HG03571 (cell line): Measurements from ENCODE around the gene TMEM217.
"Not testable (repeated sequence)": the region's sequence is repeated elsewhere in the genome, so short reads cannot be mapped to it uniquely, and the experiment has no call there.

ENCODE experiments used
- ATAC-seq: cut with Tn5 transposase; IDR thresholded peaks from one replicate; pipeline ENCODE4 v1.9.1; 2021; ENCODE audit not compliant: unreplicated experiment

The TMEM217 gene

GRCh38 chr6:37257634-37258404 is at the start of gene TMEM217, which contains the start of gene TBC1D22B:
TMEM217 (minus strand) TSS chr6:37258144; CDS start chr6:37219030, 39,114 bp downstream.
TBC1D22B (plus strand) TSS chr6:37257772; CDS start chr6:37257918, 146 bp downstream.
- ATAC-seq: peak; percentile 97

DNA sequence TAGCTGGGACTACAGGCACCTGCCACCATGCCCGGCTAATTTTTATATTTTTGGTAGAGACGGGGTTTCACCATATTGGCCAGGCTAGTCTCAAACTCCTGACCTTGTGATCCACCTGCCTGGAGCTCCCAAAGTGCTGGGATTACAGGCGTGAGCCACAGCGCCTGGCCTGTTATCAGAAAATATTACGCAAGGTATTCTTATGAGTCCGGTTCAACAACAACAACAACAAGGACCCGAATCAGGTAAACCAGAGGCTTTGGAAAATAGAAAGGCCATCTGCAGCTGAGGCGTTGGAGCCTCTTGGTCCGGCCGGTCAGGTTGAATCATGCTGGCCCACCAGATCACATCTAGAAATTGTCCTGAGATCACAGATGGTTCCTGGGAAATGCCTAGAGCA is 49.5 kb upstream of the TMEM217 start:
- not testable (repeated sequence) for ATAC-seq

DNA sequence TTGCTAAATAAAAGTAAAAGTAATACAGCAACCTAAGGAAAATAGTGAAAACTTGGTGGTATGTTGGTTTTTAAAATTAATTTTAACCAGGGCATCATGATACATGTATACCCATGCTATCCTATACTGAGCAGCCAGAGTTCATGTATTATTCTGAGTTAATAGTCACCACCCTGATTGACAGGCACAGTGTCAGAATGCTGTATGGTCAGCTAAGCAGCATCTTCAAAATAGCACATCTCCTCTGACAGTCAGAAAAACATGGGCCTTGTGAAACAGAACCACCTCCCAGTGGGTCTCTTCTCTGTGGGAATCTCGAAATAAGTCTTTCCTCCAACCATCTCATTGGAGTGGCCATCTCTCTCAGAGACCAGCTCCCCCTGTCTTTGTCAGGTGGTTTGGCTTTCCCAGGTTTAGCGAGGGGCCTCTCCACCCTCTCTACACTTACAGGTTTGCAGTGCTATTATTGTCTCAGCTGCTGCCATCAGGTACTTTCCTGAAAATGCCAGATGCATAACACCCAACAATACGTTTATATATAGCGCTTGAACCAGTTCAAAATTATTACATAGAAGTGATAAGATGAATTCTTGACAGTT is 48.8 kb upstream of the TMEM217 start:
- ATAC-seq: no peak

- no peak for ATAC-seq
These were observed 48.0 kb upstream of the TMEM217 start for GRCh38 chr6:37305841-37306425.

- ATAC-seq: no peak
These were observed 46.8 kb upstream of the TMEM217 start for GRCh38 chr6:37304766-37305165.

DNA sequence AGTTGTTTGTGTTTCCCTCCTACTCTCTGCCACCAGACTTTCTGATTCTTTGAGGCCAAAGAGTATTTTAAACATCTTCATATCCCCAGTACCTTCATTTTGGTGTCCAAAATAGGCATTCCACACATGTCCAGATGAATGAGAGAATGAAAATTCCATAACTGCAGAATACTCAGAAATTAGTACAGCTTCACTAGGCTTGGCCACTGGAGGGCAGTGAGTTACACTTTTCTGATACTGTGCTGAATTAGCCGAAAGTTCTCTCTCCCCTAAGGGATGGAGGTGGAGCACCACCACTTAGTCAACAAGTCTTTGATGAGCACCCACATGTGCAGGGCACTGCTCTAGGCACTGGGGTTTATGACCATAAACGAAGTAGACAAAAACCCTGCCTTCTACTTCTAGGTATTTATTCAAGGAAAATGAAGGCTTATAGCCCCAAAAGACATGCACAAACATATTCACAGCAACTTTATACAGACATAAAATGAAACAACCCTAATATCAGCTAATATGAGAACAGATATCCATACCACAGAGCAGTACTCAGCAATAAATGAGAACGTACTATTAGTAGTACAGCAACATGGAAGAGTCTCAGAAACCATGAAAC is 46.1 kb upstream of the TMEM217 start:
- no peak for ATAC-seq

DNA sequence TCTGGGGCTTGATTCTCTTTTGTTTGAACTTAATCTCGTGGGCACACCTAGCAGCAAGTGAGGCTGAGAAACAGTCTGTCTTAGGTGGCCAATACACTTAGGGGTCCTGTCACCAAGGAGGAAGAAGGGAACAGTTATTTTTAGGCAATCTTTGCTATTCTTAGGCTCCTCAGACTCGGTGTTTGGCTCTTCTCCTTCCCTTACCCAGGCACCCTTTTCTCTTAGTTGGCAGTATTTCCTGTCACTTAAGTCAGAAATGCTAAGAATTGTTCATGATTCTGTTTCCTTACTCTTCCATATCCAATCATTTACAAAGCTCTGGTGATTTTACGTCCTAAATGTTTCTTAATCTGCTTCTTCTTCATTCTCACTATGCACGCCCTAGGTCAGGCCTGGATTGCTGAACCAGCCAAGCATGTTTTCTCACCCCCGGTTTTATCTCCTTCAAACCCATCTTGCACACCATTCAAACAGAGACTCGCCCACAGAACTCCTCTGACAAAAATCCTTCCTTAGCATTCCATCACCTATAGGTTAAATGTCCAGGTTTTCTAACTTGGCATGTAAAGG is 45.2 kb upstream of the TMEM217 start:
- no peak for ATAC-seq

GRCh38 chr6:37302086-37302686 is 44.2 kb upstream of the TMEM217 start:
- no peak for ATAC-seq

GRCh38 chr6:37299990-37300389 is 42.0 kb upstream of the TMEM217 start:
- no peak for ATAC-seq

GRCh38 chr6:37298958-37299357 is 41.0 kb upstream of the TMEM217 start:
- peak; percentile 49 for ATAC-seq

DNA sequence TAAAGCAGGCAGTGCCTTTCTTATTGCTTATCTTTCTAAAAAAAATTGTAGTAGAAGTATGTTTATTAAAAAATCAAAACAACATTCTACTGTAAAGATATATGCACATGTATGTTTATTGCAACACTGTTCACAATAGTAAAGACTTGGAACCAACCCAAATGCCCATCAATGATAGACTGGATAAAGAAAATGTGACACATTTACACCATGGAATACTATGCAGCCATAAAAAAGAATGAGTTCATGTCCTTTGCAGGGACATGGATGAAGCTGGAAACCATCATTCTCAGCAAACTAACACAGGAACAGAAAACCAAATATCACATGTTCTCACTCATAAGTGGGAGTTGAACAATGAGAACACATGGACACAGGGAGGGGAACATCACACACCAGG is 39.7 kb upstream of the TMEM217 start:
- not testable (repeated sequence) for ATAC-seq

- ATAC-seq: no peak
These were observed 35.5 kb upstream of the TMEM217 start for GRCh38 chr6:37293426-37293825.

DNA sequence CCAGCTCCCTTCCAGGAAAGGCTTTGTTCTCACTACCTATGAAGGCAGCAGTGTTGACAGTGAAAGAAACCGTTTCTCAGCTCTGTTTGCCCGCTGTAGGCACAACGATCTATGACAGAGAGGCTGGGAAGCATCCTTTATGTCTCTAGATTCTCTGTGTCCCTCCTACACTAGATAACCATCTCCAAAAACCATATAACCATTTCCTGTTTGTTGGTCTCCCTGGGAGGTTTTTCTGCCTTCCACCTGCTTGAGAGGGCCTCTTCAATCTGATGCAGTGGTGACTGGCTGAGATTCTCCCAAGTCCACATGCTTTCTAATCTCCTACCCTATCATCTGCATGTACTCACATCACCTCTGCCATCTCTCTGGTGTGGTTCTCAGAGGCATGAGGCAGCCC is 32.0 kb upstream of the TMEM217 start:
- ATAC-seq: no peak

- no peak for ATAC-seq
These were observed 30.3 kb upstream of the TMEM217 start for GRCh38 chr6:37288247-37288646.

- ATAC-seq: peak; percentile 47
These were observed 29.7 kb upstream of the TMEM217 start for GRCh38 chr6:37287519-37288157.

GRCh38 chr6:37285861-37286311 is 27.9 kb upstream of the TMEM217 start:
- peak; percentile 44 for ATAC-seq

DNA sequence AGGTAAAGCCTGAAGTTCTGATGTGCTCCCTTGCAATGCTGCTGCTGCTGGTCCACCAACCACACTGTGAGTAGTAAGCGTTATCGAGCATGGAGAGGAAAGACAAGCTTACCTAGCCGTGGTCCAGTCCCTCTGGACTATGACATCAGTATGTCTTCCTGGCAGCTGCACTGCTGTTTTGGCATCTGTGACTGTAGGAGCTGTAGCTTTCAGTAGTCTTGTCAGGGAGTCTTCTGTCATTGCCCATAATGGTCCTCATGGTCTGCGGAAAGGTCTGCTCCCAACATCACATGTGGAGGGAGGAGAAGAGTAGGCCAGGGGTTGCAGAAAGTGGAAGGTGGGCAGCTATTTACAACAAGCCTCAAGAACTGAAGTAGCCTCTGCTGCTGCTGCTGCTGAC is 26.8 kb upstream of the TMEM217 start:
- ATAC-seq: no peak

- no peak for ATAC-seq
These were observed 25.8 kb upstream of the TMEM217 start for GRCh38 chr6:37283671-37284151.

DNA sequence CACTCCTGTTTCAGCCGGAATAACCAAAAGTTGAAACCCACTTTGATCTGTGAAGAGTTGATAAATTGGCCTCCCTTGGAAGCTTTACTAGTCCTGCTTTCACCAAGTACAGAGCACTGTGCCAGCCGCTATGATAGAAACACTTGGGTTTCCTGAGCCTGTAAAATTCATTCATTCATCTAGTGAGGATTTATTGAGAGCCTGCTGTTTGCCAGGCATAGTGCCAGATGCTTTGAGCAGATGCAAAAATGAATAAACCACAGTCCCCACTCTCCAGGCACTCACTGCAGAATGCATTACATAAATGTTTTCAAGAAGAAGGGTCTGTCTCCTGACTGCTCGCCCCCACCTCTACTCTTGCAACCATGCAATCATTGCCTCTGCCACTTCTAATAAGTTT is 25.3 kb upstream of the TMEM217 start:
- no peak for ATAC-seq

DNA sequence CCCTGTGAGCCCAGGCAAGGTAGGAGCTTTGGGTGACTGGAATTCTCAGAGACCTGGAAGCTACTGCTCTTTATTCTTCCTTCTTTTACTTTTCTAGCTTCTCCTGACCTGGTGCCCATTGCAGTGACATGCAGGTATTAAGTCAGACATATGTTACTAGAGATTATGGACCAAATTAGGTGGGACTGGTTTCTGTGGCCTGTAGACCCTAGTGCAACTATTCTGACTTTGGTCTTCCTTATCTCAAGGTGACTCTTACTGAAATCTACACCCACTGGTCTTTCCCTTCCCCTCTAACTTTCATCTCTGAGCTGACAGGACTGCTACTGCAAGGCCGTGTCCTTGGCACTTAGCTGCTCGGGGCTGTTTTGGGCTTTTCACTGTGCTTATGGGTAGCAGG is 24.4 kb upstream of the TMEM217 start:
- ATAC-seq: no peak
